Activated CD8-positive, alpha-beta memory T cell treated with anti-CD3 and anti-CD28 coated beads, Interleukin-2, amount 50 U/mL, for 48 hours (primary cell): ENCODE data around the gene ACAT2.
A peak's percentile ranks its signal among the peaks of the same experiment; 100 is the strongest.
"Not testable (repeated sequence)": the region's sequence is repeated elsewhere in the genome, so short reads cannot be mapped to it uniquely, and the experiment has no call there.

ENCODE experiments used
- DNase-seq: peaks from one replicate; pipeline ENCODE4 v3.0.0-alpha.2; 2020

The ACAT2 gene

GRCh38 chr6:159732550-159732949 lies 29.3 kb upstream of the ACAT2 start:
- DNase-seq, result not testable (repeated sequence)

DNA sequence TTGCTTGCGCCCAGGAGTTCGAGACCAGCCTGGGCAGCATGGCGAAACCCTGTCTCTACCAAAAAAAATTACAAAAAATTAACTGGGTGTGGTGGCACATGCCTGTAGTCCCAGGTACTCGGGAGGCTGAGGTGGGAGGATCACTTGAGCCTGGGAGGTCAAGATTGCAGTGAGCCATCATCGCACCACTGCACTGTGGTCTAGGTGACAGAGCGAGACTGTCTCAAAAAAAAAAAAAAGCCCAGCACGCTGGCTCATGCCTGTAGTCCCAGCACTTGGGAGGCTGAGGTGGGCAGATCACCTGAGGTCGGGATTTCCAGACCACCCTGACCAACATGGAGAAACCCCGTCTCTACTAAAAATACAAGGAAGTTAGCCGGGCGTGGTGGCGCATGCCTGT lies 28.4 kb upstream of the ACAT2 start:
- DNase-seq, result not testable (repeated sequence)

DNA sequence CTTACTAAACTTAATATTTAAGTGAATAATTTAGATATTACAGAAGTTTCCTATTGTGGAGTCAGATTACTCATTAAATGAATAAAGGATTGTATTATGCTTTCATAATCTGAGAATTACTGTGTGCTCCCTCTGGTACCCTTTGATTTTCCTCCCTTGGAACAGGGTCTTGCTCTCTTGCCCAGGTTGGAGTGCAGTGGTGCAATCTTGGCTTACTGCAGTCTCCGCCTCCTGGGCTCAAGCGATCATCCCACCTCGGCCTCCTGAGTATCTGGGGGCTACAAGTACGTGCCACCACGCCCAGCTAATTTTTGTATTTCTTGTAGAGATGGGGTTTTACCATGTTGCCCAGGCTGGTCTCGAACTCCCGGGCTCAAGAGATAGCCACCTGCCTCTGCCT lies 24.9 kb upstream of the ACAT2 start:
- no peak for DNase-seq

DNA sequence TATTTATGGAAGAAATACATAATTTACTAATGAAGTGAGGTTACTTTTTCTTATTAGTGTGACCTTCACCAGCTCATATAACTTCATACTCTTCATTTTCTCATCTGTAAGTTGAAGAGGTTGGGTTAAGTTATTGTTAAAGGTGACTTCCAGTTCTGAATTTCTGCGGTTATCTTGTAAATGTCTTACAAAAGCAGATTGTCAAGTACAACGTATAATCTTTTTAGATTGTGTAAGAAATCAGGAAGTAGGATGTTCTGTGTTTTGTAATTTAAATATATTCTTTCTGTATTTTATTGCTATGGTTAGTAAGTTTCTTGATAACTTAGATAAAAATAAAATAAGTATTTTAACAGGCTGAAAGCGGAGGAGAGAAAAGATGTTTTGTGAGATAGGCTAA lies 22.5 kb upstream of the ACAT2 start:
- DNase-seq, result no peak

DNA sequence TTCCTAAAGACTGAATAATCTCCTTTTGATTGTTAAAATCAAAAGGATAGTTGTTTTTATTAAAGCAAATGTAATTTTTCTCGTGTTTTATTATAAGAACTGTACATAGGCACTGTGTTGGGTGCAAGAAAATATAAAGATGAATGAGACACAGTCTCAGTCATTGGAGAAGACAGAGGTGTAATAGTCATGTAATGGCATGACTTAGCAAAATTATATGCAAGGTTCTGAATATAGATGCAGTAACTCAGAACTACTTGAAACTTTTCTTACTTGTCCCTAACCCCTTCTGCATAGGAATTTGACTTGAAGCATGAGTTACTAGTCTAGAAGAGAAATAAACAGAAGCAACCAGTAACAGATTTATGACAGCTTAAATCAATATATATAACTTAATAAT lies 19.7 kb upstream of the ACAT2 start:
- no peak for DNase-seq

- no peak for DNase-seq
Observed at GRCh38 chr6:159745081-159745480, 16.8 kb upstream of the ACAT2 start.

DNA sequence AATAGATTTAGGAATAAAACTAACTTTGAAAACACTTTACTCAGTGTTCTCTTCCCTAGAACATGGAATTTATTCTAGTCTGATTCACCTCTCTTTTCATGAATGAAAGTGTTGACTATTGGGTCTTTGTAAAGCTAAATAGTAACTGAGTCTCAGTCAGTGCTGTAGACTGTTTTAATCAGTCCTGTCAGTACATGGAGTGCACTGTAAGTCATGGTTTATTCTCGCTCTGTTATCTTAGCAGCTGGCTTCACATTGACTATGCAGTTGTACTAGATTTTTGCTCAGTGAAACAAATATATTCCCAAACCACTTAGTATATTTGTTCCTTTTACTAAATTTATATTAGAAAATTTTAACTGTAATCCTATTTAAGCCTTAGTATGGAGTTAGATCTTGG lies 15.1 kb upstream of the ACAT2 start:
- DNase-seq, result no peak

DNA sequence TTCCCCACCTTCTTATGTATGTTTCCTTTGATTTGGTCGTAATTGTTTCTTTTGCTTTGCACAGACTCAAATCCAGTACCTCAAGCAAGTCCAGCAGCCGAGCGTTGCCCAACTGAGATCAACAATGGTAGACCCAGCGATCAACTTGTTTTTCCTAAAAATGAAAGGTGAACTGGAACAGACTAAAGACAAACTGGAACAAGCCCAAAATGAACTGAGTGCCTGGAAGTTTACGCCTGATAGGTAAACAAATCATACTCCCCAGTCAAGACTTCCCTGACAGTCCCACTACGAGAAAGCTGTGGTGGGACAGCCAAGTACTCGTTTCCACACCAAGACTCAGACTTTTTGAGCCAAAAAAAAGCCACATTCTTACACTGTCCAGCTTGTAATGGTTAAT lies 13.7 kb upstream of the ACAT2 start:
- DNase-seq, result not testable (repeated sequence)

GRCh38 chr6:159751448-159751847 lies 10.4 kb upstream of the ACAT2 start:
- DNase-seq, result no peak

GRCh38 chr6:159753081-159753872 lies 8.6 kb upstream of the ACAT2 start:
- DNase-seq, result no peak

GRCh38 chr6:159754401-159754800 lies 7.4 kb upstream of the ACAT2 start:
- no peak for DNase-seq

GRCh38 chr6:159754959-159755914 lies 6.6 kb upstream of the ACAT2 start:
- DNase-seq, result no peak

GRCh38 chr6:159756508-159756907 lies 5.3 kb upstream of the ACAT2 start:
- DNase-seq, result no peak

GRCh38 chr6:159758031-159759001 lies 3.5 kb upstream of the ACAT2 start:
- DNase-seq, result no peak

GRCh38 chr6:159759645-159760044 lies 2.2 kb upstream of the ACAT2 start:
- no peak for DNase-seq

GRCh38 chr6:159760602-159761057 lies 1.2 kb upstream of the ACAT2 start:
- DNase-seq, result no peak

DNA sequence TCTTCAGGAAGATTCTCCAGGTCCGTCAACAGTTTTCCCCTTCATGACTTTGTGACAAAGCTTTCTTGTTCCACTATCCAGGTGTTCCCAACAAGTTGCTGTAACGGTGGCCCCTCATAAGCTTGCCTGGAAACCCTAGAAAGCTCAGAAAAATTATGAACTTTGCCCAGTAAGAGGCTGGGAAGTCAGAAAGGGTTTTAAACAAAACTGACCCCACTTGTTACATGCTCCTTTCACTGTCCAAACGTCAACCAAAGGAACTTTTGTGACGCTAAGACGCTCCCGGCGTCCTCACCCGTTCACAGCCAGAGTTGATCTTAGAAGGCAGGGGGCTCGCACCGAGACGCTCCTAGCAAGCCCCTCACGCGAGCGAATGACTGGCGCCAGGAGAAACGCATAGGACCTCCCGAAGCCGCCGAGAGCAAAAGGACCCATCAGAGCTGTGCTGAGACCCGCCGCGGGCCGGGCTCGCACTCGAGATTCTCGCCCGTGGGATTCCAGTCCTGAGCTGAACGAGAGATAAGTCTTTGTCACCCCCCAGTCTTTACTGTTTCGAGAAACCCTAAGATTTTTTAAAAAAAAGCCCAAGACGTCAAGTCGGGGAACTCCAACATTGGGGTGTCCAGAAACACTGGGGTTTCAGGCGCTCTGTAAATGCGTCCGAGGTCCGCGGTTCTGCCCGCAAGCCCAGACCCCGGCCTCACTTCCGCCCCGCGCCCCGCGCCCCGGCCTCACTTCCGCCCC lies 544 bp upstream of the ACAT2 start:
- DNase-seq, result peak; percentile 74

GRCh38 chr6:159762681-159763293 lies 942 bp downstream of the ACAT2 start:
- peak; percentile 59 for DNase-seq

- DNase-seq, result no peak
Observed at GRCh38 chr6:159766906-159767305, 5.1 kb downstream of the ACAT2 start.

DNA sequence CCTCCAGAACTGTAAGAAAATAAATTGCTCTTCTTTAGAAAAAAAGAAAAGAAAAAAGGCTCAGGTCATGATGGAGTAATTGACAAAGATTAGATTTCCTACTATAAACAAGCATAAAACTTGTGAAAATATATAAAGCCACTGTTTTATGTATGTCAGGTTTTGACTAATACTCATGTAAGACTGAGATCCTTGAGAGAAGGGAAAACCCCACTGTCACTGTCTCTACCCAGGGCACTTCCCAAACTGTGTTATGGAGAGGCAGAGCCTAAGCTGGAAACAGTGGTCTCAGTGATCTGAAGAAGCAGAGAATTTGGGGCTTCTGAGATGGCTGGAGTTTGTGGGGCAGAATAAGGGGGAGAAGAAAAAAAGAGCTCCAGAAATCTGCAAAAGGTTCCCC lies 7.6 kb downstream of the ACAT2 start:
- DNase-seq, result no peak

DNA sequence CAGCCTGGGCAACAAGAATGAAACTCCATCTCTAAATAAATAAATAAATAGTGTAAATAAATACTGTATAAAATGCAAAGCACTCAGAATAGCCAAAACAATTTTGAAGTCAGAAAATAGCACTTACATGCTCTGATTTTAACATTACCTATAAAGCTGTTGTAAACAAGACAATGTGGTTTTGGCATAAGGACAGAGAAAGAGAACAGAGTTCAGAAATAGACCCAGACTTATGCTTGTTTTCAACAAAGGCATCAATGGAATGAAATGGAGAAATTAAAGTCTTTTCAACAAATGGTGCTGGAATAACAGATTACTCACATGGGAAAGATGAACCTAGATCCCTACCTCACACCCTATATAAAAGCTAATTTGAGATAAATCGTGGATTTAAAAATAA lies 10.4 kb downstream of the ACAT2 start:
- DNase-seq, result no peak
